HL-60 (cell line): ENCODE results near the gene DLEU7.

Experiments used
- CTCF ChIP-seq: IDR thresholded peaks from one replicate; pipeline ENCODE4 v1.5.1; 2011; ENCODE audit warnings: low read length, control low read depth, inconsistent platforms; ENCODE audit not compliant: insufficient read depth
- GABPA ChIP-seq: IDR thresholded peaks from 2 replicates; pipeline ENCODE4 v1.6.1; 2012; ENCODE audit warnings: low read depth
- POLR2AphosphoS5 ChIP-seq: IDR thresholded peaks from 2 replicates; pipeline ENCODE4 v1.6.1; 2012; ENCODE audit warnings: low read depth
- TF ChIP-seq, protein P1 (sequence below): IDR thresholded peaks from 2 replicates; pipeline ENCODE4 v1.6.1; 2012; ENCODE audit warnings: low read depth; ENCODE audit not compliant: insufficient replicate concordance

GRCh38 chr13:50812242-50812641 is 31.2 kb downstream of the DLEU7 start:
- TF ChIP-seq GABPA (no peak), CTCF (no peak), POLR2AphosphoS5 (no peak)
- TF ChIP-seq, protein P1, sequence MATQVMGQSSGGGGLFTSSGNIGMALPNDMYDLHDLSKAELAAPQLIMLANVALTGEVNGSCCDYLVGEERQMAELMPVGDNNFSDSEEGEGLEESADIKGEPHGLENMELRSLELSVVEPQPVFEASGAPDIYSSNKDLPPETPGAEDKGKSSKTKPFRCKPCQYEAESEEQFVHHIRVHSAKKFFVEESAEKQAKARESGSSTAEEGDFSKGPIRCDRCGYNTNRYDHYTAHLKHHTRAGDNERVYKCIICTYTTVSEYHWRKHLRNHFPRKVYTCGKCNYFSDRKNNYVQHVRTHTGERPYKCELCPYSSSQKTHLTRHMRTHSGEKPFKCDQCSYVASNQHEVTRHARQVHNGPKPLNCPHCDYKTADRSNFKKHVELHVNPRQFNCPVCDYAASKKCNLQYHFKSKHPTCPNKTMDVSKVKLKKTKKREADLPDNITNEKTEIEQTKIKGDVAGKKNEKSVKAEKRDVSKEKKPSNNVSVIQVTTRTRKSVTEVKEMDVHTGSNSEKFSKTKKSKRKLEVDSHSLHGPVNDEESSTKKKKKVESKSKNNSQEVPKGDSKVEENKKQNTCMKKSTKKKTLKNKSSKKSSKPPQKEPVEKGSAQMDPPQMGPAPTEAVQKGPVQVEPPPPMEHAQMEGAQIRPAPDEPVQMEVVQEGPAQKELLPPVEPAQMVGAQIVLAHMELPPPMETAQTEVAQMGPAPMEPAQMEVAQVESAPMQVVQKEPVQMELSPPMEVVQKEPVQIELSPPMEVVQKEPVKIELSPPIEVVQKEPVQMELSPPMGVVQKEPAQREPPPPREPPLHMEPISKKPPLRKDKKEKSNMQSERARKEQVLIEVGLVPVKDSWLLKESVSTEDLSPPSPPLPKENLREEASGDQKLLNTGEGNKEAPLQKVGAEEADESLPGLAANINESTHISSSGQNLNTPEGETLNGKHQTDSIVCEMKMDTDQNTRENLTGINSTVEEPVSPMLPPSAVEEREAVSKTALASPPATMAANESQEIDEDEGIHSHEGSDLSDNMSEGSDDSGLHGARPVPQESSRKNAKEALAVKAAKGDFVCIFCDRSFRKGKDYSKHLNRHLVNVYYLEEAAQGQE: no peak
